ENCODE data around the gene DISC1.
"Not testable (repeated sequence)": the region's sequence is repeated elsewhere in the genome, so short reads cannot be mapped to it uniquely, and the experiment has no call there.

Gene DISC1

DNA sequence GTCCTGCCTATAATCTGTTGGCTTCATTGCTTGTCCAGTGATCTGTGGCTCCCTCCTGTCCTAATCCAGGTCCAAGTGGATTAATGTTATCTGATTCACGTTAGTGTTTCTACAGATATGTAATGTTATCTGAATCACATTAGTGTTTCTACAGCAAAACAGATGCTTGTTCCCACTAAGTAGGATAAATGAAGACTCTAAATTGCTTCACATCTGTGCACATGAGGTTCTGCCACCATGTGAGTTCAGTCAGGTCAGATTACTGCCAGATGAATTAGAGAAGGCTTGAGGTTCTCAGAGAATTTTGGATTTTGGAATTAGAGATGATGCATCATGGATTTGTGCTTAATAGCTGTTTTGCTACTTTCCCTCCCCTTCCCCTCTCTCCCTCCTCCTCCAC, 13.2 kb downstream of the DISC1 start:
- DNase-seq: no peak

- DNase-seq: not testable (repeated sequence)
These were observed 14.9 kb downstream of the DISC1 start for GRCh38 chr1:231641444-231641843.

GRCh38 chr1:231642061-231642460, 15.5 kb downstream of the DISC1 start:
- not testable (repeated sequence) for DNase-seq

GRCh38 chr1:231642618-231643017, 16.0 kb downstream of the DISC1 start:
- no peak for DNase-seq

DNA sequence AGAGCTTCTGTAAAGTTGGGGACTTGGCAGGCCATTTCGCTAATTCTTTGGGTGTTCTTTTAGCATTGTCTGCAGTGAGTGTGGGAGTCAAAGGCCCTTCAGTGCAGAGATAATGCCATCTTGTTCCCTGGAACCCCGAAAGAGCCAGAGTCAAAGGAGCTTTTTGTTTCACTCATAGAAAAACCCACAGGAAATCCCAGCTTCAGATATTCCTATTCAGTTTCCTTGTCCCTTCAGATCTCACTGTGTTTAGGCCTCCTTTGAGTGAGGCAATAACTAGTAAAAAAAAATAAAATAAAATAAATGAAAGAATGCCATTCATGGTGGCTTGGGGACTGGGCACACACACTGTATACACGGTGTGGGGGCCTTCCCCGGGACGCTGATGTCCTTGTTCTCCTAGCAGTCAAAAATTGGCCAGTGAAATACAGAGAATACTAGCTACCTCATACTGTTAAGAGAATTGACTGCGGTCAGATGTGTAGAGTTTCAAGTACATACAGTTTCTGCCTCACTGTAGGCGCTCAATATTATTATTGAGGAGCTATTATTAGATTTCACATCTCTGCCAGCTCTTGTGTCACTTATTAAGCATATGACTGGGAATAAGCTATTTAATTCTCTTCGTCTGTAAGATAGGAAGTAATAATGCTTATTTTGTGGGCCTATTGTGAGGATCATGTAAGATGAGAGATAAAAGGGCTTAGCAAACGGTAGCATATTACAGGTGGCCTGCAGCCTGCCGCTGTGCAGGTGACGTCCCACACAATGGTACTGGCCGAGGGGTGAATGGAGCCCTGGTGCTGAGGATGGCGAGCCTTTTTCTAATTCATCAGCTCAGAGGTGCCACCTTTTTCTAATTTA, 16.7 kb downstream of the DISC1 start:
- DNase-seq: no peak

- no peak for DNase-seq
These were observed 17.3 kb downstream of the DISC1 start for GRCh38 chr1:231643935-231644237.

DNA sequence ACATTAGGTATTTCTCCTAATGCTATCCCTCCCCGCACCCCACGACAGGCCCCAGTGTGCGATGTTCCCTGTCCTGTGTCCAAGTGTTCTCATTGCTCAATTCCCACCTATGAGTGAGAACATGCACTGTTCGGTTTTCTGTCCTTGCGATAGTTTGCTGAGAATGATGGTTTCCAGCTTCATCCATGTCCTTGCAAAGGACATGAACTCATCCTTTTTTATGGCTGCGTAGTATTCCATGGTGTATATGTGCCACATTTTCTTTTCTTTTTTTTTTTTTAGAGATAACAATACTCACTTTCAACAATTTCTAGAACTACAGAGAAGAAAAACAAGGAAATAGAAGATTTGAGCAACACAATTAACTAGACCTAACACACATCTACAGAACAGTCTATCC, 19.0 kb downstream of the DISC1 start:
- not testable (repeated sequence) for DNase-seq

GRCh38 chr1:231646165-231646564, 19.6 kb downstream of the DISC1 start:
- DNase-seq: not testable (repeated sequence)

DNA sequence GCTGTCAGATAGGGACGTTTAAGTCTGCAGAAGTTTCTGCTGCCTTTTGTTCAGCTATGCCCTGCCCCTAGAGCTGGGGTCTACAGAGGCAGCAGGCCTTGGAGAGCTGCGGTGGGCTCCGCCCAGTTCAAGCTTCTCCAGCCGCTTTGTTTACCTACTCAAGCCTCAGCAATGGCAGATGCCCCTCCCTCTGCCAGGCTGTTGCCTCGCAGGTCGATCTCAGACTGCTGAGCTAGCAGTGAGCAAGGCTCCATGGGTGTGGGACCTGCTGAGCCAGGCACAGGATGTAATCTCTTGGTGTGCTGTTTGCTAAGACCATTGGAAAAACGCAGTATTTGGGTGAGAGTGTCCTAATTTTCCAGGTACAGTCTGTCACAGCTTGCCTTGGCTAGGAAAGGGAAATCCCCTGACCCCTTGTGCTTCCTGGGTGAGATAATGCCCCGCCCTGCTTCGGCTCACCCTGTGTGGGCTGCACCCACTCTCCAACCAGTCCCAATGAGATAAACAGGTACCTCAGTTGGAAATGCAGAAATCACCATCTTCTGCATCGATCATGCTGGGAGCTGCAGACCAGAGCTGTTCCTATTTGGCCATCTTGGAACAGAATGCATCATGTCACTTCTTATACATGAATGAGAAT, 25.2 kb downstream of the DISC1 start:
- DNase-seq: not testable (repeated sequence)

- DNase-seq: no peak
These were observed 27.0 kb downstream of the DISC1 start for GRCh38 chr1:231653632-231654031.

DNA sequence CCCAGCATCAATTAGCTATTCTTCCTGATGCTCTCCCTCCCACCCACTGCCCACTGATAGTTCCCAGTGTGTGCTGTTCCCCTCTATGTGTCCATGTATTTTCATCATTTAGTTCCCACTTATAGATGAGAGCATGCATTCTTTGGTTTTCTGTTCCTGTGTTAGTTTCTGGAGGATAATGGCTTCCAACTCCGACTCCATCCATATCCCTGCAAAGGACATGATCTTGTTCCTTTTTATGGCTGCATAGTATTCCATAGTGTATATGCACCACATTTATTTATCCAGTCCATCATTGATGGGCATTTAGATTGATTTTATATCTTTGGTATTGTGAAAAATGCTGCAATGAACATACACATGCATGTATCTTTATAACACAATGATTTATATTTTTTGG, 30.2 kb downstream of the DISC1 start:
- no peak for DNase-seq

DNA sequence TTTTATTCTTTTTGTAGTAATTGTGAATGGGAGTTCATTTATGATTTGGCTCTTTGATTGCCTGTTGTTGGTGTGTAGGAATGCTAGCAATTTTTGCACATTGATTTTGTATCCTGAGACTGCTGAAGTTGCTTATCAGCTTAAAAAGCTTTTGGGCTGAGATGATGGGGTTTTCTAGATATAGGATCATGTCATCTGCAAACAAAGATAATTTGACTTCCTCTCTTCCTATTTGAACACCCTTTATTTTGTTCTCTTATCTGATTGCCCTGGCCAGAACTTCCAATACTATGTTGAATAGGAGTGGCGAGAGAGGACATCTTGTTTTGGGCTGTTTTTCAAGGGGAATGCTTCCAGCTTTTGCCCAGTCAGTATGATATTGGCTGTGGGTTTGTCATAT, 31.6 kb downstream of the DISC1 start:
- not testable (repeated sequence) for DNase-seq

- DNase-seq: no peak
These were observed 33.6 kb downstream of the DISC1 start for GRCh38 chr1:231660198-231660597.

- DNase-seq: no peak
These were observed 36.7 kb downstream of the DISC1 start for GRCh38 chr1:231663211-231663792.

- DNase-seq: no peak
These were observed 38.5 kb downstream of the DISC1 start for GRCh38 chr1:231665101-231665500.

DNA sequence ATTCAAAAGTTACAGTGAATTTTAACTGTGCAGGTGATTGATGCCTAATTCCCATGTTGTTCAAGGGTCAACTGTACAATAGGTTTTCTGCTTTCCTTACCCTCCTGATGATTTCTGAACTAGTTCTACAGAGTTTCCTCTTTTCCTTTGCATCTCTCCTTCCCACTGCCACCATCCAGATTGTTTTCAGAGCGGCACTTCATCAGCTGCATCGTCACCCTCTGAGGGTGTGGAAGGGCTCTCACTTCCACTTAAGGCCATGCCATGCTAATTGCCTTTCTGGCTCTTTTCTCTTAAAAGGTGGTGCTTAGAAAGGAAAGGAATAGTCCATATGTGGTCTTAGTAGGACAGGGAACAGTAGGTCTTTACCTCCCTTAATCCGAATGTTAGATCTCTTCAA, 39.1 kb downstream of the DISC1 start:
- DNase-seq: no peak

DNA sequence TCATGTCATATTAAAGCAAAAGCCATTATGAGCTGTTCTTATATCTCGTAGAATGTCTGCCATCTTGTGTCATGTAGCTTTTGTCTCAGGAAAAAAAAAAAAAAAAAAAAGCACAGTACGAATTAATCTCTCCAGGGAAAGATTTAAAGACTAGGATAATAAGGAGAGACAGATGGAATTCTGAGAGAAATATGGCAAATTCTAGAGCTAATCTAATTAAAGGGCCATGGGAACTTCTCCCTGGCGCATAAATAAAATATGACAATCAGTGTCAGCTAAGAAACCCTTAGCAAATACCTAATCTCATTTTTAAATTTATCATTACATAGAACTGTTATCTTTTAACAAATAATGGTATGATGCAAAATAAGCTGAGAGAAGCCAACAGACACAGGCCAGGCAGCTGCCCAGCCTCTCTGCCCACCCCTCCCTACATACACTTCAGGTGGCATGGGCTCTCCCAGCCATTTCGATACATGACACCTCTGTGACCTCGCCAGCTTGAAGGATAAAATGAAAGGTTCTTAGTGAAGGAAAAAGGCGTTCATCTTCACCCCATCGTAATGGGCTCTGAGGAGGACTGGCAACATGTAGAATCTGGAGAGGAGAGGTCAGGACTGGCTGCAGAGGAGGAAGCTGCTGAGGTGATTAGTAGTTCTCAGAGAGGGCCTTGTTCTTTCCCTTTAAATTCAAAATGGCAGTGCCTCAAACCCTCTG, 39.8 kb downstream of the DISC1 start:
- DNase-seq: no peak

- DNase-seq: no peak
These were observed 40.5 kb downstream of the DISC1 start for GRCh38 chr1:231666937-231667608.

- DNase-seq: no peak
These were observed 41.4 kb downstream of the DISC1 start for GRCh38 chr1:231667896-231668506.

DNA sequence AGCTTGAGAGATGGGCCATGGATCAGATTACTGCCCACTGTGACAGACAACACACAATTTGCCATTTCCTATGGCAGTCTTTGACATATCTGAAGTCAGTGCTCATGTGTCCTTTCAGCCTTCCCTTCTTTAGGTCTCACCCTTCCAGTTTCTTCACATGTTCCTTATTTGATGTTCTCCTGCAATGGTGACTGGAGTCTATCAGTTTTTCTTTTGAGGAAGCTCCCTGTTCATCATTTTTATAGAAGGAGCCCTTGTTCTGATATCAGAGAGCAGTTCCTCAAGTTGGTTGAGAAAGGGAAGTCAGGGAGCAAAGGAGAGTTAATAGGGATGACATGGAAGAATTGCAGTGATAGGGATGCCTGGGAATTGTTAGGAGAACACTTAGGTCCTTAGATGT, 42.2 kb downstream of the DISC1 start:
- no peak for DNase-seq

DNA sequence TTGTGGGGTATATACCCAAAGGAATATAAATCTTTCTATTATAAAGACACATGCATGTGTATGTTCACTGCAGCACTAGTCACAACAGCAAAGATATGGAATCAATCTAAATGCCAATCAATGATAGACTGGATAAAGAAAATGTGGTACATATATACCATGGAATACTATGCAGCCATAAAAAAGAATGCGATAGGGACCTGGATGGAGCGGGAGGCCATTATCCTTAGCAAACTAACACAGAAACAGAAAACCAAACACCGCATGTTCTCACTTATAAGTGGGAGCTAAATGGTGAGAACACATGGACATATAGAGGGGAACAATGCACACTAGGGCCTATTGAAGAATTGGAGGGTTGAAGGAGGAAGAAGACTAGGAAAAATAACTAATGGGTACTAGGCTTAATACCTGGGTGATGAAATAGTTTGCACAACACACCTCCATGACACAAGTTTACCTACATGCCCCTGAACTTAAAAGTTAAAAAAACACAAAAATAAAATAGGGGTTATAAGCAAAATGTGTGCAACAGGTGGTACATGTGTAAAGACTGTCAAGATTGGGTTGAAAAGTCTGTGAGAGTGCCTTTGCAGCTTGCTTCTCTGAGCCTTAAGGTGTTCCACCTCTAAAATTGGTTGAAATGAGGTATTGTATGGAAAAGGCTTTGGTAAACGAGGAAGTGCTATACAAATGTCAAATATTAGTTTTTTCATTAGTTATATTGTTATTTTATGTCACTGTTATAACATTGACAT, 43.5 kb downstream of the DISC1 start:
- not testable (repeated sequence) for DNase-seq

GRCh38 chr1:231670755-231671154, 44.2 kb downstream of the DISC1 start:
- DNase-seq: no peak

Measured in T-helper 1 cell (primary cell).